H9 (cell line): ENCODE data around the gene PLOD1. TPM values are rescaled to one million over a fixed set of nuclear protein-coding genes. Genes with fewer than 3 reads are reported as not detected.
A peak's percentile ranks its signal among the peaks of the same experiment; 100 is the strongest.

Experiments
- DNase-seq: peaks from one replicate; pipeline ENCODE4 v3.0.0-alpha.2; 2017
- H2AFZ ChIP-seq: one replicate; pipeline ENCODE4 v1.6.1; 2013; ENCODE audit warnings: mild to moderate bottlenecking, low read length, control low read depth, moderate library complexity
- H2AK5ac ChIP-seq: 2 replicates; pipeline ENCODE4 v1.6.1; 2013; ENCODE audit warnings: low read length, control low read depth, mixed read lengths; ENCODE audit not compliant: insufficient read length
- H2BK120ac ChIP-seq: one replicate; pipeline ENCODE4 v1.6.1; 2013; ENCODE audit warnings: low read depth, mild to moderate bottlenecking, low read length, control low read depth, inconsistent platforms; ENCODE audit not compliant: poor library complexity, severe bottlenecking
- H2BK12ac ChIP-seq: 2 replicates; pipeline ENCODE4 v1.6.1; 2013; ENCODE audit warnings: low read length, control low read depth, mixed read lengths, low read depth; ENCODE audit not compliant: insufficient read length
- H2BK15ac ChIP-seq: 2 replicates; pipeline ENCODE4 v1.6.1; 2013; ENCODE audit warnings: low read depth, low read length, control low read depth
- H2BK20ac ChIP-seq: one replicate; pipeline ENCODE4 v1.6.1; 2013; ENCODE audit warnings: low read depth, mild to moderate bottlenecking, low read length, control low read depth, inconsistent platforms; ENCODE audit not compliant: poor library complexity, severe bottlenecking
- H2BK5ac ChIP-seq: 2 replicates; pipeline ENCODE4 v1.6.1; 2013; ENCODE audit warnings: low read length, control low read depth, mixed read lengths; ENCODE audit not compliant: insufficient read length
- H3K14ac ChIP-seq: 2 replicates; pipeline ENCODE4 v1.6.1; 2013; ENCODE audit warnings: low read length, control low read depth; ENCODE audit not compliant: insufficient read depth
- H3K18ac ChIP-seq: 2 replicates; pipeline ENCODE4 v1.6.1; 2013; ENCODE audit warnings: low read depth, mild to moderate bottlenecking, mixed read lengths, low read length, control low read depth; ENCODE audit not compliant: insufficient read length
- H3K23ac ChIP-seq: 2 replicates; pipeline ENCODE4 v1.6.1; 2013; ENCODE audit warnings: low read length, control low read depth, mixed read lengths, low read depth; ENCODE audit not compliant: insufficient read length
- H3K23me2 ChIP-seq: 2 replicates; pipeline ENCODE4 v1.6.1; 2013; ENCODE audit warnings: low read depth, mild to moderate bottlenecking, mixed read lengths, low read length, control low read depth; ENCODE audit not compliant: insufficient read length, poor library complexity, severe bottlenecking
- H3K27ac ChIP-seq: 2 replicates; pipeline ENCODE4 v1.5.1; 2013; ENCODE audit warnings: low read length, control low read depth, mixed read lengths, low read depth; ENCODE audit not compliant: insufficient read length
- H3K27me3 ChIP-seq: 2 replicates; pipeline ENCODE4 v1.6.1; 2013; ENCODE audit warnings: low read length, control low read depth, inconsistent platforms; ENCODE audit not compliant: insufficient read depth
- H3K4ac ChIP-seq: 2 replicates; pipeline ENCODE4 v1.6.1; 2013; ENCODE audit warnings: low read depth, mild to moderate bottlenecking, control low read depth, inconsistent platforms, low read length, moderate library complexity
- H3K4me1 ChIP-seq: 2 replicates; pipeline ENCODE4 v1.6.1; 2013; ENCODE audit warnings: low read length, control low read depth, inconsistent platforms; ENCODE audit not compliant: insufficient read depth
- H3K4me2 ChIP-seq: 2 replicates; pipeline ENCODE4 v1.6.1; 2013; ENCODE audit warnings: low read length, control low read depth, mixed read lengths; ENCODE audit not compliant: insufficient read length, insufficient read depth
- H3K56ac ChIP-seq: 2 replicates; pipeline ENCODE4 v1.6.1; 2013; ENCODE audit warnings: low read depth, mild to moderate bottlenecking, mixed read lengths, low read length, control low read depth; ENCODE audit not compliant: insufficient read length
- H3K79me1 ChIP-seq: 2 replicates; pipeline ENCODE4 v1.6.1; 2013; ENCODE audit warnings: low read depth, mild to moderate bottlenecking, moderate library complexity, low read length, control low read depth, inconsistent platforms; ENCODE audit not compliant: insufficient read depth, poor library complexity, severe bottlenecking
- H3K79me2 ChIP-seq: 2 replicates; pipeline ENCODE4 v1.6.1; 2013; ENCODE audit warnings: low read length, control low read depth, inconsistent platforms; ENCODE audit not compliant: insufficient read depth
- H3K9ac ChIP-seq: 2 replicates; pipeline ENCODE4 v1.6.1; 2013; ENCODE audit warnings: low read length, control low read depth, mixed read lengths; ENCODE audit not compliant: insufficient read length; ENCODE audit errors: extremely low read depth
- H3K9me3 ChIP-seq: one replicate; pipeline ENCODE4 v1.6.1; 2013; ENCODE audit warnings: low read depth, low read length, inconsistent platforms; ENCODE audit not compliant: control insufficient read depth
- H3T11ph ChIP-seq: one replicate; pipeline ENCODE4 v1.6.1; 2013; ENCODE audit warnings: mild to moderate bottlenecking, low read length, control low read depth, inconsistent platforms
- H4K20me1 ChIP-seq: one replicate; pipeline ENCODE4 v1.6.1; 2013; ENCODE audit not compliant: control insufficient read depth, insufficient read length, insufficient read depth
- H4K5ac ChIP-seq: 2 replicates; pipeline ENCODE4 v1.6.1; 2013; ENCODE audit warnings: low read depth, mild to moderate bottlenecking, mixed read lengths, low read length, control low read depth; ENCODE audit not compliant: insufficient read length
- H4K8ac ChIP-seq: replicated peaks from 2 replicates; pipeline ENCODE4 v1.6.1; 2013; ENCODE audit warnings: low read length, control low read depth, mixed read lengths, low read depth; ENCODE audit not compliant: insufficient read length
- H4K91ac ChIP-seq: 2 replicates; pipeline ENCODE4 v1.6.1; 2013; ENCODE audit warnings: low read depth, mild to moderate bottlenecking, moderate library complexity, mixed read lengths, low read length, control low read depth; ENCODE audit not compliant: insufficient read length
- H3K27ac Mint-ChIP-seq, 3 experiments: 2 replicates in 2 of 3; 3 replicates in 1 of 3; pipeline ENCODE4 v1.8.0; 2020 to 2021; ENCODE audit warnings: mixed read lengths in 3 of 3, mild to moderate bottlenecking in 1 of 3, moderate library complexity in 1 of 3
- H3K27me3 Mint-ChIP-seq: 2 replicates; pipeline ENCODE4 v1.8.0; 2021; ENCODE audit warnings: low read depth, mild to moderate bottlenecking, moderate library complexity, mixed read lengths
- H3K36me3 Mint-ChIP-seq, 3 experiments: 2 replicates in 2 of 3; 3 replicates in 1 of 3; pipeline ENCODE4 v1.8.0; 2020 to 2021; ENCODE audit warnings: low read depth in 3 of 3, mixed read lengths in 3 of 3; ENCODE audit not compliant: insufficient read depth in 1 of 3
- H3K4me1 Mint-ChIP-seq, 2 experiments: 2 replicates each; pipeline ENCODE4 v1.8.0; 2020; ENCODE audit warnings: mixed read lengths in 2 of 2
- H3K4me3 Mint-ChIP-seq, 2 experiments: 2 replicates in 1 of 2; 3 replicates in 1 of 2; pipeline ENCODE4 v1.8.0; 2020 to 2021; ENCODE audit warnings: mild to moderate bottlenecking in 2 of 2, mixed read lengths in 2 of 2, moderate library complexity in 1 of 2
- H3K9me3 Mint-ChIP-seq, 2 experiments: 2 replicates in 1 of 2; 3 replicates in 1 of 2; pipeline ENCODE4 v1.8.0; 2020; ENCODE audit warnings: mild to moderate bottlenecking in 2 of 2, mixed read lengths in 2 of 2, moderate library complexity in 1 of 2
- CTCF ChIP-seq: fragments of 200-600 bp; sonication (generic); conservative IDR thresholded peaks from 3 replicates; pipeline ENCODE4 v1.8.0; 2021; ENCODE audit warnings: antibody characterized with exemption, mild to moderate bottlenecking
- WGBS: extraction: QIAGEN DNeasy Blood & Tissue Kit; methylation state at CpG from one replicate; pipeline ENCODE4 v1.1.7; 2013; ENCODE audit warnings: missing lambda C conversion rate, low lambda C conversion rate, mixed read lengths; ENCODE audit not compliant: insufficient read length; ENCODE audit errors: extremely low coverage; 5-methylcytosine and 5-hydroxymethylcytosine counted together
- total RNA-seq: library from RNA; stranded (reverse); gene quantifications from 2 replicates; pipeline ENCODE4 v1.2.1, GENCODE V29; 2021

The PLOD1 gene
- total RNA-seq, 1 experiment from 2014 or later: 57.0 TPM

GRCh38 chr1:11943619-11944018 is 9.1 kb downstream of the PLOD1 start:
- Histone ChIP-seq H3K4me2 (no peak overlapping the region), H3K23me2 (no peaks in the 10 kb centered on the region), H3K56ac (no peak overlapping the region), H3K23ac (no peak overlapping the region), H3K14ac (no peak overlapping the region), H3K27me3 (no peaks in the 10 kb centered on the region), H3K9ac (no peak overlapping the region), H3T11ph (no peak overlapping the region), H2BK15ac (no peak overlapping the region), H2BK20ac (no peak overlapping the region), H2BK12ac (no peak overlapping the region), H3K27ac (no peak overlapping the region), H2BK5ac (no peak overlapping the region), H4K5ac (no peak overlapping the region), H3K79me2 (no peaks in the 10 kb centered on the region), H4K20me1 (peaks cover 4% of the 10 kb centered on the region), H3K18ac (no peak overlapping the region), H2AFZ (no peak overlapping the region), H3K4me1 (no peaks in the 10 kb centered on the region; the same call in 1 of the 2 replicates), H3K4ac (no peak overlapping the region), H4K91ac (no peak overlapping the region), H4K8ac (no peak overlapping the region), H2BK120ac (no peak overlapping the region), H3K9me3 (no peaks in the 10 kb centered on the region), H3K79me1 (no peaks in the 10 kb centered on the region), H2AK5ac (no peak overlapping the region)
- H3K27me3 Mint-ChIP-seq: no peaks in the 10 kb centered on the region
- H3K36me3 Mint-ChIP-seq: peaks cover 11 to 32% (median 18%) of the 10 kb centered on the region in 3 experiments
- peaks cover 0 to 3% of the 10 kb centered on the region in 2 experiments; a peak in 1 of 5 replicates for H3K9me3 Mint-ChIP-seq
- WGBS: no CpG with 5 or more reads among the region's 4 CpGs
- peak overlapping the region in 2 of 3 experiments; percentile 61 to 65; a peak in 3 of 7 replicates for H3K27ac Mint-ChIP-seq
- no peak for DNase-seq
- peaks cover 30 to 34% of the 10 kb centered on the region in 2 experiments for H3K4me1 Mint-ChIP-seq
- H3K4me3 Mint-ChIP-seq: no peak overlapping the region
- no peak for TF ChIP-seq CTCF
